HG03196 (cell line): Measurements from ENCODE around the gene ATL2.
A peak's percentile ranks its signal among the peaks of the same experiment; 100 is the strongest.
"Not testable (repeated sequence)": the region's sequence is repeated elsewhere in the genome, so short reads cannot be mapped to it uniquely, and the experiment has no call there.

ENCODE experiments used
- ATAC-seq: cut with Tn5 transposase; IDR thresholded peaks from one replicate; pipeline ENCODE4 v1.9.1; 2021; ENCODE audit not compliant: unreplicated experiment

ATL2 gene

DNA sequence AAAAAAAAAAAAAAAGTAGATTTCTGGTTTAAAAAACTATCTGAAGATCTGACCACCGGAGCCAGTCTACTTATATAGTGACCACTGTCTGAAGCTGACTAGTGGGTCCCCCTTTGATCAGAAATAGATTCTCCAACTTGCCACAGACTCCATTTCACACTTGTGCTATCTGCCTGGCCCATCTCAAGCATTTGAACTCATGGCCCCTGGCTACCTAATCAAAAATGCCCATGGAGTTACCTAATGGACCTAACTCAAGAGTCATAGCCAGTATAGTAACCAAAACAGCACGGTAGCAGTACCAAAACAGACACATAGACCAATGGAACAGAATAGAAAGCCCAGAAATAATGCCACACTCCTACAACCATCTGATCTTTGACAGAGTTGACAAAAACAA, 17.0 kb upstream of the ATL2 start:
- no peak for ATAC-seq

DNA sequence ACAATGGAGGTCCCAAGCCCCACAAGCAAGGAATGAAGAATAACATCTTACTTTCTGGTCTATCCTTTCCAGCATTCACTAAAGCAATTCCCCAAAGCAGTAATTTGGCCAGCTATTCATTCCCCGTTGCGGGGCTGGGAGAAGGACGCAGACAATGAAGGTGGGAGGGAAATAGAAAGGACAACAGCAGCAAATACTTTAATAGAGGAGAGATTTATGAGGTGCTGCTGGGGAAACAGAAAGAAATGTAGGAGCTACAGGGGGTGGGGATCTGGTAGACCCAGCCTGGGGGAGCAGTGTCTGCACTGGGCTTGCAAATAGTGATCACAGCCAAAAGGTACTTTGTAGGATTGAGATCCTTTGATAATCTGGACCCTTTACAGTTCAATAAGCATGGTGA, 13.9 kb upstream of the ATL2 start:
- ATAC-seq: no peak

DNA sequence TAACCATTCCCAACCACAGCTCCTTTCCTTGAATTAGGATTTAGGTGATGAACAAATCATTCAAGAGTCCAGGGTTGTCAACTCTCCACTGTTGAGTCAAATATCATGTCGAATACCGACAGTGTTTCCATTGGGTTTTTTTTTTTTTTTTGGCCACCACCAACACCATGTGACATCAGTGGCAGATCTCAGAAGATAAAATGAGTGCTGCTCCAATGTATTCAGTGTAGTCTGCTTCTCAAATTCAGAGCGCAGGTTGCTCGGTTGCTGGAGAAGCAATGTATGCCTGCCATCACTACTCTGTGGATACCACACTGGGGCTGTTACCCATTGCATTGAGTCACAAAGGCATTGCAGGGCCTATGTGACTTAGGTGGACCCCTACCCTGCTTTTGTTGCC, 10.8 kb upstream of the ATL2 start:
- no peak for ATAC-seq

DNA sequence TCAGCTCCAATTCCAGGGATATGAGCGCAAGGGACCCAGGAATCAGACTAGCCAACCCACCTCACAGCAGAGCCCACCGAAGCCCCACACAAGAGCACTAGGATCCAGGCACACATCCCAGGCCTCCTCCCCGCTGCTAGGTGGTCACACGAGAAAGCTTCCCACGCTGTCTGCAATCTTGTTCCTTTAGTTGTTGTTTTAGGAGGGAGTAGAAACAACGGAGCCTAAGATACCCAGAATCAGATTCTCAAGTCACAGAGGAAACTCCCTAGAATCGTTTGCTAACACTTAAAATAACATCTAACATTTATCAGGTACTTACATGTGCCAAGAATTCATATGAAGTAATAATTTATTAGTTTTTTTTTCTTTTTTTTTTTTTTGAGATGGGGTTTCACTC, 9.7 kb upstream of the ATL2 start:
- no peak for ATAC-seq

DNA sequence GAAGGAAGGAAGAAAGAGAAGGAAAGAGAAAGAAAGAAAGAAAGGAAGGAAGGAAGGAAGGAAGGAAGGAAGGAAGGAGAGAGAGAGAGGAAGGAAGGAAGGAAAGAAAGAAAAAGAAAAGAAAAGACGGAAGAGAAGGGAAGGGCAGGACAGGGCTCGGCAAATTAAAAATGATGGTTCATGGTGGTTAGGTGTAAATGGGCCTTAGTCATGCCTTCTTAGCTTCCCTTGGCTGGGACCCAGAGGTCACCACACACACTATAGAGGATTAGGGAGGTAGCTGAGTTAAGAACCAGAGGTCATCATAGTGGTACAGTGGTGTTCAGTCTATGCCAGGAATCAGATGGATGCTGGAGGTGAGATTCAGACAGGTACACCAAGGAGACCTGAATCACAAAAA, 9.3 kb upstream of the ATL2 start:
- no peak for ATAC-seq

DNA sequence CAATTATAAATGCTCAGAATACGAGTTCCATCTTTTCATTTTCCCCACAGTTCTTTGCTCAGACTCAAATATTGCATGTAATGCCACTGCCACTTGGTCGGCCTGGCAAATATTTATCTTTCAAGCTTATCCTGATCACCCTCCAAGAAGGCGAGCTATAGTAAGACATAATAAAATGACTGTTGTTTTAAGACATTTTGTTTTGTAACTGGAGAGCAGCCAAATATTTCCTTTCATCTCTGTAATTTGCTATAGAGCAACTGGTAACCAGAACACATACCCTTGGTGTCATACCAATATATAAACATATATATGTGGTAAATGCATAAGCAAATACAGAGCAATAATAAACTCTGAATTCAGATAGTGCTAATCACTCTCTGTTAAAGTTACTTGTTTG, 7.3 kb upstream of the ATL2 start:
- no peak for ATAC-seq

DNA sequence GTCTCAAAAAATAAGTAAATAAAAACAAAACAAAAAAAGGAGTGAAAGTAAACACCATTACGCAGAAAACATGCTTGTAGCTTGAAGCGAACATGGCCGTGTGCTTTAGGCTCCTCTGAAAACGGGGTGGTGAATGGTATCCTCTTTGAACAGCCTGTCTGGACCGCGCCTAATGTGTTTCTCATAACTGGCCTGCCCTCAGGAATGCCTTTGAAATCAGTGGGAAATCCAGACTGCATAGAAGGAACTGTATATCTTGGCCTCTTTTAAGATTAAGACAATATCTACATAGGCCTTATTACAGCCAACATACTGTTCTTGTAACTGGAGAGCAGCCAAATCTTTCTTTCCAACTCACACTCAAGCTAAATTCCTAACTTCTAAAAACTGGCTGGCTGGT, 6.7 kb upstream of the ATL2 start:
- ATAC-seq: not testable (repeated sequence)

DNA sequence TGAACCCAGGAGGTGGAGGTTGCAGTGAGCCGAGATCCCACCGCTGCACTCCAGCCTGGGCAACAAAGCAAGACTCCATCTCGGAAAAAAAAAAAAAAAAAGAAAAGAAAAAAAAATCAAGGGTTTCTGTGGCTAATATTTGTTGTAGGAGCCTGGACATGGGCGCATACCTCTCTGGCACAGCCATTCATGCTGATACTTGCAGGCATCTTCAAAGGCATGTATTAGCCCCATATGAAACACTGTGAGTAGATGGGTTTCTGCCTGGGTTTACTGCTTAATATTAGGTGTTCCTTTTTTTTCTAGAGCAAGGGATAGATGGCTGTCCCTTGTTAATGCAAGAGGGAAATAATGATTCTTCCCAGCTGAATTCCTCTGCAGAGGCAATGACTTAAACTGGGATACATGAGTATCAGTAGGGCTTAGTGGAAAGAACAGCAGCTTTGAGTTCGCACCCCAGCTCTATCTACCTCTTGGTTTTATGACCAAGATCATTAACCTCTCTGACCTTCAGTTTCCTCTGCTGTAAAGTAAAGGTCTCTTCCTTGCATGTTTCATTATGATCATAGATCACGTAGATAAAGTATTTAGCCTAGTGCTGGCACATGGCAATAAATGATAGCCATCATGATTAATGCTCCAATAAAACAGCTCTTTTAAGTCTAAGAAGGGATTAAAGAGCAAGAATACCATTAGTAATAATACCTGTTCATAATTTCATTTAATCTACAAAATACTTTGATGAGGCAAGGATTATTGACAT, 4.5 kb upstream of the ATL2 start:
- no peak for ATAC-seq

DNA sequence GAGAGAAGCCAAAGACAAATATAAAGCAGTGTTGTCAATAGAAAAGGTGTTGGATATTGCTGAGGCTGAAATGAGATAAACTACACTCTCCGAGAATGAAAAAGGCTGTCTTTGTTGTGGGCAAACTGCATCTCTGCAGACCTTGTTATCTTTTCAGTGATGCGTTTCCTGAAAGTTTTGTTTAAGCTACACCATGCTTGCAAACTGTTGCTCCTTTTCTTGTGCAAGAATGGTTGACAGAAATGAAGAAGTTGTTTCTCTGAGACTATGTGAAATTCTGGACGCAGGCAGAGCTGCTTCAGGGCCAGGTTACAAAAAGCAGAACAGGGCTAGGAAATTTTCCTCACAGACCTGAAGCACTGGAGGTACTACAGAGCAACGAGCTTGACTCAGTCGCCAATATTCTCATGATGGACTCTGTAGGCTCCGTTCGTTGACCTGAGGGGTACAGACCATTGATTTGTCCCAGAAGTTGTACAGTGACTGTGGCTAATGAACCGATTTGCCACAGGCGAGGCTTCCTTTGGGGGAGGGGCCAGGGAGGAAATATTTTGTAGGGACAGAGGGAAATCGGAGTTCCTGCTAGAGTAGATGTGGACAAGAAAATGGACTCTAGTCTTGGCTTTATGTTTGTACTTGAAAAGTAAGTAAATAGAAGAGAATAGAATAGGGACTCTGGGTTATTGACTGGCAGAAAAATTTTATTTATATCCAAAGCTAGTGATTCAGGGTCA, 3.5 kb upstream of the ATL2 start:
- ATAC-seq: no peak

DNA sequence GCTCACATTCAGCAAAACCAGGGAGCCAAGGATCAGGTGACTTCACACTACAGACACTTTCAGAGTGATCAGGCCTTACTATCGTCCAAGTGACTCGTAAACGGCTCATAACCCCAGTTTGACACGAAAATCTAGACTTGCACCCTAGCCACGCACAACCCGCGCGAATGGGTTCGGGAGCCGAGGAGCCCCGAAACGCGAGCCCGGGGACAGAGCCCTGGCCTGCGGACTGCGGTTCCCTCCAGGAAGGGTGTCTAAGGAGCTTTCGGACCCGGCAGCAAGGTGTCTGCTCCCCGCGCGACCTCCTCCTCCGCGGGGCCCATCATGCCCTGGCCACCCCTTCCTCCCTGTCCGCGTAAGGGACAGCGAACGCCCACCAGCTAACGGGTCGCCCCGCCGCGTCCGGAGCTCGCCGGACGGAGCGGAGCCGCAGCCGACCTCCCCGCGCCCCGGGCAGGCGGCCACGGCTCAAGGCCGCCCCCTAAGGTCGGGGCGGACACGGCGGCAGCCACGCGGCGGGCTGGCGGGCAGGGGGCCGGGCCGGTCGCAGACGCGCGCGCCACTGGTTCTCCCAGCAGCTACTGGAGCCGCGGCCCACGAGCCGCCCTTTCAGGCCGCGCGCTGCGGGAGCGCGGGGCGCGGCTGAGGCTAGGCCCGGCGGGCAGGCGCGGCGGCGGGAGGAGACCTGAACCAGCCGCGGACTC, 575 bp downstream of the ATL2 start:
- peak; percentile 66 for ATAC-seq

DNA sequence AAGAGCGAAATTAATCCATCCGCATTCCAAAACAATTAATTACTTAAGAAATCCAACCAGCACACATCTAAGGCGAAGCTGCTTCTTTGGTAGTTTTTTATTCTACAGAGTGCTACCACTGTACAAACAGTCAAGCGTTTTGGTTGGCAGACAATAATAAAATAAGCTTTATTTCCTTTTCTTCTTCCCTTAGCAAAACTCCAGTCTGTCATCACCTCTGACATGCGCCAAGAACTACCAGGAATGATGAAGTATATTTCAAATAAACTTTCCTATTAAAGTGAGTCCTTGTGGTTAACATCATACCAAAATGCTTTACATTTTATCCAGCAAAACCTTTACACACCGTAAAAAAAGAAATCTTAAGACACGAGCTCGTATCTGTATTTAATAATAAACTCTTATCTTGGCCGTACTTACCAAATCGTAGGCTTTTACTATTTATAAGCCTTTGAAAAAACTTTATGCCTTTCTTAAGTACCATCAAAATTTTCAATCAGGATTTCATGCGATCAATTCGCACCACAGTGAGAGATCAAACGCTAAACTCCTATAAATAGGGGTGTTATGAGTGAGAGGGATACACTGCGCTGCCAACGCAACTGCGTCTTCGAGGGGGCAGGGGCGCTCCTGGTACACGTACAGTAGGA, 1.3 kb downstream of the ATL2 start:
- ATAC-seq: no peak

DNA sequence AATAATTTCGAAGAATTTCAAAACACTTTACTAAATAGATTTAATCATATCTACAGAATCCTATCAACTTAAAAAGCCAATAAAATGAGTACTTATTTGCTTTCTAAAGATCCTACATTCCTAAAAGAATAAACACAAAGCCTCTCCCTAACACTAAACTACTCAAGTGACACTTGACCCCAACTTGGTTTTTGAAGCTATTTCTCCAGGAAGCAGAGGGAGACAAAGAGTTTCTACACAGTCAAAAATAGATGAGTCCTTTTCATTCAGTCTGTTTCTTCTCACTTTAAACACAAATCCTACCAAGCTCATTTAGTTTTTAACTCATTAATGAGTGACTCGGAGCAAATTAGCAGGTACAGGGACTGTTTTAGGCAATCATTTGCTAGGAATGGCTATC, 2.1 kb downstream of the ATL2 start:
- no peak for ATAC-seq

DNA sequence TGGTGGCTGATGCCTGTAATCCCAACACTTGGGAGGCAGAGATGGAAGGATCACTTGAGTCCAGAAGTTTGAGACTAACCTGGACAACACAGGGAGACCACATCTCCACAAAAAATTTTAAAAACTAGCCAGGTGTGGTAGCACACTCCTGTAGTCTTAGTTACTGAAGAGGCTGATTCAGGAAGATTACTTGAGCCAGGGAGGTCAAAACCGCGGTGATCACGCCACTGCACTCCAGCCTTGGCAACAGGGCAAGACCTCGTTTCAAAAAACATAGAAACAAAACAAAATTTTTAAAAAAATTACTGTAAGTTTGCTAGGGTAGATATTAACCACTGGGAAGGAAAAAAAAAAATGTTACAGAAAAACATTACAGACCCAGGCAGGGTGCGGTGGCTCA, 5.8 kb downstream of the ATL2 start:
- ATAC-seq: no peak

DNA sequence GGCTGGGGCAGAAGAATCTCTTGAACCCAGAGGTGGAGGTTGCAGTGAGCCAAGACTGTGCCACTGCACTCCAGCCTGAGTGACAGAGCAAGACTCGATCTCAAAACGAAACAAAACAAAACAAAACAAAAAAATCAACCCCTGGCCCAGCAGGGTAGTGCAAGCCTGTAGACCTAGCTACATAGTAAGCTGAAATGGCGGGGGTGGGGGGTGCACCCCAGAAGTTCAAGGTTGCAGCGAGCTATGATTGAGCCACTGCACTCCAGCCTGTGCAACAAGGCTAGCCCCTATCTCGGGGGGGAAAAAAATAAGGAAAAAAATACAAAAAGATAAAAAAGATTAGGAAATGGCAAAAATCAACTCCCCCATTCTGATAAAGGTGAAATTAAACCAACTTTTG, 6.4 kb downstream of the ATL2 start:
- ATAC-seq: no peak

DNA sequence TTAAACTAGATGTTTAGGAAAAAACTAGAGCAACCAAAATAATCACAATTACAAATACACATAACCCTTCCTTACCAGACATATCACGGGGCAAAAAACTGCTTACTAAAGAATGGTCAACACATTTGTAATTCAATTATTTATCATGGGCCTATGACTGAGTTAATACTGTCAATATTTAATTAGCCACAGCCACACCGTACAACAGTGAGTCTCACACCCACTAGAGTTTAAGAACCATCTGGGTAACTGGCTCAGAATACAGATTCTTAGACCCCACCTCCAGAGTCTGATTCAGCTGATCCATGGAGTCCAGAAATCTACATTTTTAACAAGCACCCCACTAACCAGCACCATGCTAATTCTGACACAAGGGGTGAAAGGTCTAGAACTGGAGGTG, 14.8 kb downstream of the ATL2 start:
- ATAC-seq: no peak

DNA sequence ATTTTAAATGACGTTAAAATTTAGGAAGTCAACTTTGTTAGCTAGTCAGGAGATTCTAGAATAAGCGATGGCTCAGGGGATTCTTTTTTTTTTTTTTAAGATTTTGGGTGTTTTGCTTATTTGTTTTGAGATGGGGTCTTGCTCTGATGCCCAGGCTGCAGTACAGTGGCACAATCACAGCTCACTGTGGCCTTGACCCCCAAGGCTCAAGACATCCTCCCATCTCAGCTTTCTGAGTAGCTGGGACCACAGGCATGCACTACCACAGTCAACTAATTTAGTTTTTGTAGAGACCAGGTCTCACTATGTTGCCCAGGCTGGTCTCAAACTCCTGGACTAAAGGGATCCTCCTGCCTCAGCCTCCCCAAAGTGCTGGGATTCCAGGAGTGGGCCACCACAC, 16.9 kb downstream of the ATL2 start:
- no peak for ATAC-seq

DNA sequence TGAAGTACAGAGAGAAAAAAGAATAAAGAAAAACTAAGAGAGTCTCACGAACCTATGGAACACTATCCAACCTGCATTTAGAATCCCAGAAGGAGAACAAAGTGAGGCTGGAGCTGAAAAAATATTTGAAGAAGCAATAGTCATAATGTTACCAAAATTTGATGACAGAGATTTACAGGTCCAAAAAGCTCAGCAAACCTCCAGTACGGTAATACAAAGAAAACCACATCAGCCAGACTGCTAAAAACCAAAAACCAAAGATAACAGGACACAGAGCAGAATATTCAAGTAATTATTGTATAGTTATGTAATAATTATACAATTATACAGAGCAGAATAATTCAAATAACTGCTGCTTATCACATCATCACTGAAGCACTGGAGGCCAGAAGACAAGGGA, 23.7 kb downstream of the ATL2 start:
- ATAC-seq: no peak

DNA sequence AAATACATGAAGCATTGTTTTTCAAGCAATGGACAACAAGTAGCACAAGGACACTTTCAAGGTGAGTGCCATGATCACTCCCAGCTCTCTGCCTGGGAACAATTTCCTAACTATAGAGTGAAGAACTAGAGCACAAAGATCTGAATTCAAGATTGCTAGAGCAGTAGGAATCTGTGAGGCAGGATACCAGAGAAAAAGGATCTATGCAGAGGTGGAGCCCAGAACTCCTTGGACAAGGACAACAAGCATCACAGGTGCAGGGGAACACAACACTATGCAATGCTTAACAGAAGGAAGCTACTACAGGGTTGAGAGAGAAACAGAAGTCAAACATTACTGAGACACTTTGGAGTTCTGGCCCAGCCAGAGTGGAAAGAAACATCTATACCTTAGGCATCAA, 24.7 kb downstream of the ATL2 start:
- ATAC-seq: no peak

DNA sequence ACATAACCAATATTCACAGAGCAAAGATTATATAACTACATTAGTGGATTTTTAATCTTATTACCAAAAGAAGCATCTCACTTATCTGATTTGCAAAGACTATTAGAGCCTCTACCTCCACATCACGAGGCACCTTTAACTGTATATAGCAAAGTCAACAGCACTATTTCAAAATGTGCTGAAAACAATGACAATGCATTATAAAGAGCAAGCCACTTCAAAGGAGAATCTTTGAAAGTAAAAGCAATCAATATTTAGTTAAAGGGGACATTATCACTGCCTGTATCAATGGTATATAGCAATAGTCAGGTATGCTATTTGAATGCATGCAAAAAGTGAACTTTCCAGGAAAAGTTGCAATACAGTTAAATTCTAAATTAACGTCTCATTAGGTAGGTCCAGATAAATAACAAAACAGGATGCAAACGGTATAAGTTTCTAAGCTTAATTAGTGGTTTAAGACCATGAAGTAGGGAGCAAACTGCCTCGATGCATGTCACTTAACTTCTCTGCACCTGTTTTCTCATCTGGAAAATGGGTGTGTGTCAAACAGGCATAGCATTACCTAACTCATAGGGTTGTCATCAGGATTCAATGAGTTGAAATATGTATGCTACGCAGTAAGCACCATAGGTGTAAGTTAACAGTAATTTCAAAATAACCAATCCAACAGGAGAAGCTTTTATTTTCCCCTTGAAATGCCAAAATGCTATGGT, 31.6 kb downstream of the ATL2 start:
- ATAC-seq: no peak

DNA sequence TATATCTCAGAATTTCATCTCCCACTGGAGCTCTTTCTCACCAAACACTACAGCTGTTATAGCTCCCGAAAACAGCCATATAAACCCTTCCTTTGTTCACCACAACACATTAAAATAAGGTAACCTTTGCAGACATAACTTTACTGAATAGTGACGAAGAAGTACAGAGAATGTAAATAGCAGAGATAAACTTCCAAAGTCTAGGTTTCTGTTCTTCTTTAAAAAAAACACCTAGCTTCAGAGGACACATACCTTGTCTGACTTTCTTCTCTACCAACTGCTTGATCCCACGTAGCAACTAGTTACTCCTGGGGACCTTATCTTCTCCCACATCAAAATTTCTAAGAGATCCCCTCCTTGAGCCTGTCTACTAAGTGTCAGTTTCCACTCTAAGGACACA, 32.3 kb downstream of the ATL2 start:
- no peak for ATAC-seq

DNA sequence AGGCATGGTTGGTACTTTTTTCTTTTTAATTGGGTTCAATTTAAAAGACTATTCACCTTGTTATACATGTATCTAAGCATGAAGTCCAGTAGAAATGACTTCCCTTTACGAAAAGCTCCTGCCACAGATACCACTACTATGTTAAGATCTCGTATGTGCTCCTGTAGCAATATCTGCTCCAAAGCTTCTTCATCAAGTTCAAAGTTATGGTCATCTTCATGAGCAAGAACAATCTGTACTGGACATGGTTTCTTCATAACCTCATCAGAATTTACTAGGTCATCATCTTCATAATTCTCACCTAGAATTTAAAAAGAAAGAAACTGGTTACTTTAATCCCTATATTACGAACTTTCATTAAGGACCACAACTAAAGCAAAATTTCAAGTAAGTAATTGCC, 33.9 kb downstream of the ATL2 start:
- ATAC-seq: no peak
